ENCODE data around the gene PDGFB. TPM values are rescaled to one million over a fixed set of nuclear protein-coding genes. Genes with fewer than 3 reads are reported as not detected.

Gene PDGFB
- total and polyA plus RNA-seq, 5 donors from 2014 or later = 0.63 to 6.3 (median 4.3) TPM

DNA sequence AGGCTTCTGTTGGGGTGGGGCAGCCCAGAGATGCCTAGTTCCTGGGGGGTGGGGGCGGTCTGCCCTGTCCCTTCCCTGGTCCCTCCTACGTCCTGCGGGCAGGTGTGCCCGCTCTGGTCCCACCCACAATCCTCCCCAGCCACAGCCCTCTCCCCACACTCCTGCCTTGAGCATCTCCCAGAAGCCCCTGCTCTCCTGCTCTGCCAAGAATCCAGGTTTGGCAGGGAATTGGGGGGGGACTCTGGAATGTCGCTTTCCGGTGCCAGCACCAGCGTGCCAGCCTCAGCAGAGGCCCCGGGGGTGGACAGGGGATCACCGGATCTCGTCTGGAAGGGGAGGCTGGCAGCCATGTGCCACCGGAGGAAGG lies 11.4 kb upstream of the PDGFB start:
- no peak for DNase-seq
- Mint-ChIP-seq H3K4me1 (peaks cover 0 to 22% (median 2%) of the 10 kb centered on the region in 4 donors), H3K36me3 (peaks cover 4% of the 10 kb centered on the region), H3K27me3 (peaks cover 10% of the 10 kb centered on the region), H3K9me3 (peaks cover 0 to 6% (median 0%) of the 10 kb centered on the region in 7 donors), H3K4me3 (no peak overlapping the region), H3K27ac (no peak overlapping the region)
- H3K27ac ChIP-seq (ENCODE audit: insufficient read depth, low read length, poor library complexity, severe bottlenecking) = no peak overlapping the region
- H3K27me3 ChIP-seq (ENCODE audit: control insufficient read depth, insufficient read depth, low read length) = no peaks in the 10 kb centered on the region
- H3K9me3 ChIP-seq (ENCODE audit: control insufficient read depth in 2 of 2, low read length in 2 of 2) = no peaks in the 10 kb centered on the region
- no peak overlapping the region for H3K4me3 ChIP-seq (ENCODE audit: low read depth, low read length)
- H3K36me3 ChIP-seq (ENCODE audit: control insufficient read depth, insufficient read depth, low read length) = no peaks in the 10 kb centered on the region
- peaks cover 26% of the 10 kb centered on the region for H3K4me1 ChIP-seq (ENCODE audit: control insufficient read depth, insufficient read depth, low read length, poor library complexity, severe bottlenecking)
- ATAC-seq (ENCODE audit: low read depth in 2 of 2) = no peak

DNA sequence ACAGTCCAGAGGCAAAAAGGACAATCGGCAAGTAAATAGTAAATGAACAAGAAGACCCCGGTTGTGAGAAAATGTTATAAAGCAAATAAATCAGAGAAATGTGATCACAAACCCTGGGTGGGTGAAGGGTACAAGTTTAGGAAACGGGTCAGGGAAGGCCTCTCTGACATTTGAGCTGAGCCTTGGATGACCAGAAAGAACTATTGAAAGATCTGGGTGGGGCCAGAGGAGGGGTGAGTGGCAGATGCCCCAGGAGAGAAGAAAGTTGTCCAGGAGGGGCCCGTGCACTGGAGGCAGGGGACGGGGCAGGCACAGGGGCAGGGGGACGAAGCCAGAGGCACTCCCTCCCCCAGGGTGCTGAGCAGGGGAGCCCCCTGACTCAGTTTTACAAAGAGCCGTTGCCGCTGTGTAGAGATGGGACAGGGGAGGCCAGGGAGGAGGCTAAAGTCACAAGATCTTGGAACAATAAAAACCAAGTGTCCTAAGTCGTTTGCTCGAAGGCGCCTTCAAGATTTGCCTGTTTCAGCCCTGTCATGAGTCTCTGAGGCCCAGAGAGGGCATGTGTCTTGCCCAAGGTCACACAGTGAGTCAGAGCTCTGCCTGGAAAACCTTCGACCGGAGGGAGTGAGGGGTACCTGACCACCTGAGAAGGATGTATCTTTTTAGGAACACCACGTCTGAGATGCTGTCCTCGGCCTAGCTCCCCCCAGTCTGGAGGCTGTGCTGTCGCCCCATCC lies 10.8 kb upstream of the PDGFB start:
- Mint-ChIP-seq H3K4me1 (peaks cover 0 to 22% (median 2%) of the 10 kb centered on the region in 4 donors), H3K9me3 (peaks cover 0 to 2% (median 0%) of the 10 kb centered on the region in 7 donors), H3K27me3 (peaks cover 13% of the 10 kb centered on the region), H3K27ac (peak overlapping the region in 2 of 3 donors; percentile 38 to 53), H3K4me3 (no peak overlapping the region), H3K36me3 (no peaks in the 10 kb centered on the region)
- no peak overlapping the region for H3K4me3 ChIP-seq (ENCODE audit: low read depth, low read length)
- no peaks in the 10 kb centered on the region for H3K9me3 ChIP-seq (ENCODE audit: control insufficient read depth in 2 of 2, low read length in 2 of 2)
- peaks cover 26% of the 10 kb centered on the region for H3K4me1 ChIP-seq (ENCODE audit: control insufficient read depth, insufficient read depth, low read length, poor library complexity, severe bottlenecking)
- H3K27me3 ChIP-seq (ENCODE audit: control insufficient read depth, insufficient read depth, low read length) = no peaks in the 10 kb centered on the region
- no peak overlapping the region for H3K27ac ChIP-seq (ENCODE audit: insufficient read depth, low read length, poor library complexity, severe bottlenecking)
- no peak for DNase-seq
- no peak for ATAC-seq (ENCODE audit: low read depth in 2 of 2)
- H3K36me3 ChIP-seq (ENCODE audit: control insufficient read depth, insufficient read depth, low read length) = no peaks in the 10 kb centered on the region

DNA sequence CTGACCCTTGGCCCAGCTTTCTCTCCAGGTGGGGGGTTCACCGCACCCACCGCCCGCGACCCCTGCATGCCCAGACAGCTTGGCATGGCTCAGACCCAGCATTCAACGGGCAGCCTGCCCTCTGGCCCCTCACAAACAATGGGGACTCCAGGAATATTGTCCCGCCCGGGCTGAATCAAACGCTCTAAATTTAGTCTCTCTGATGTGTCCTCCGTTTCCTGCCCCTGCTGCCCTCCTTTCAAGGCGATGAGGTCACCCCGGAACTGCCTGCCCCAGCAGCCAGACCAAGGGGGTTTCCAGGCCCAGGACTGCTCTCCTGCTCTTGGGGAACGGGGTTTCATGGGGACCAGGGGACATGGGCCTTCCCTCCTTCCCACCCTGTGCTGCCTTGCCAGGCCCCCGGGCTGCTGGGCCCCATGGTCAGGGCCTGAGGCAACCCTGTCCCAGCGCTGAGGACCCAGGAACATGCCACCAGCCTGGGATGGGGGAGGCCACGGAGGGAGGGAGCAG lies 10.1 kb upstream of the PDGFB start:
- H3K4me1 Mint-ChIP-seq = peaks cover 0 to 22% (median 2%) of the 10 kb centered on the region in 4 donors
- peak overlapping the region in 2 of 4 donors; percentile 12 to 57 for H3K4me3 Mint-ChIP-seq
- H3K27ac Mint-ChIP-seq = peak overlapping the region in 2 of 3 donors; percentile 26 to 38
- peaks cover 0 to 2% (median 0%) of the 10 kb centered on the region in 7 donors for H3K9me3 Mint-ChIP-seq
- Histone ChIP-seq H3K4me3 (ENCODE audit: low read depth, low read length) (no peak overlapping the region), H3K36me3 (ENCODE audit: control insufficient read depth, insufficient read depth, low read length) (no peaks in the 10 kb centered on the region), H3K9me3 (ENCODE audit: control insufficient read depth in 2 of 2, low read length in 2 of 2) (no peaks in the 10 kb centered on the region), H3K4me1 (ENCODE audit: control insufficient read depth, insufficient read depth, low read length, poor library complexity, severe bottlenecking) (peaks cover 26% of the 10 kb centered on the region), H3K27me3 (ENCODE audit: control insufficient read depth, insufficient read depth, low read length) (no peaks in the 10 kb centered on the region), H3K27ac (ENCODE audit: insufficient read depth, low read length, poor library complexity, severe bottlenecking) (no peak overlapping the region)
- peak in 1 of 3 donors; percentile 48 for DNase-seq
- ATAC-seq (ENCODE audit: low read depth in 2 of 2) = peak; percentile 36 to 65
- no peaks in the 10 kb centered on the region for H3K36me3 Mint-ChIP-seq
- peaks cover 15% of the 10 kb centered on the region for H3K27me3 Mint-ChIP-seq

DNA sequence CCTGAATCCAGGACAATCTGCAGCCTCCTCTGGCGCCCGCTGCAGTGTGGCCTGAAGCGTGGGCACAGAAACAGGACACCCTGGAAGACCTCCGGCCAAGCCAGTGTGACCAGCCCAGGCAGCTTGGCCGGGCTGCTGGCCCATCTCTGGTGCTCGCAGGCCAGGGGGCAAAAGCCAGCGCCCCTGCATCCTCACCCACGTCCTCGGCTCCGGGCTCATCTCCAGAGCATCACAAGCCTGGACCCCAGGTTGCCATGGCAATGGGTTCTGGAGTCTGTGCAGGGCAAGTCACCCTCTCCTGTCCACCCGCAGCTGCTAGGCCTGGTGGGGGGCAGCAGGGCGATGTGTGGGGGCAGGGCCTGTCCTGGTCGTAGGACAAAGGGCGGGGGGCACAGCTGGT lies 9.3 kb upstream of the PDGFB start:
- Mint-ChIP-seq H3K27ac (peak overlapping the region in 1 of 3 donors; percentile 25), H3K27me3 (peaks cover 22% of the 10 kb centered on the region), H3K4me1 (peaks cover 0 to 22% (median 2%) of the 10 kb centered on the region in 4 donors), H3K4me3 (no peak overlapping the region), H3K9me3 (peaks cover 0 to 2% (median 0%) of the 10 kb centered on the region in 7 donors), H3K36me3 (no peaks in the 10 kb centered on the region)
- H3K27ac ChIP-seq (ENCODE audit: insufficient read depth, low read length, poor library complexity, severe bottlenecking) = no peak overlapping the region
- H3K36me3 ChIP-seq (ENCODE audit: control insufficient read depth, insufficient read depth, low read length) = no peaks in the 10 kb centered on the region
- DNase-seq = no peak
- H3K9me3 ChIP-seq (ENCODE audit: control insufficient read depth in 2 of 2, low read length in 2 of 2) = no peaks in the 10 kb centered on the region
- no peak overlapping the region for H3K4me3 ChIP-seq (ENCODE audit: low read depth, low read length)
- H3K27me3 ChIP-seq (ENCODE audit: control insufficient read depth, insufficient read depth, low read length) = no peaks in the 10 kb centered on the region
- no peak for ATAC-seq (ENCODE audit: low read depth in 2 of 2)
- H3K4me1 ChIP-seq (ENCODE audit: control insufficient read depth, insufficient read depth, low read length, poor library complexity, severe bottlenecking) = peaks cover 26% of the 10 kb centered on the region

DNA sequence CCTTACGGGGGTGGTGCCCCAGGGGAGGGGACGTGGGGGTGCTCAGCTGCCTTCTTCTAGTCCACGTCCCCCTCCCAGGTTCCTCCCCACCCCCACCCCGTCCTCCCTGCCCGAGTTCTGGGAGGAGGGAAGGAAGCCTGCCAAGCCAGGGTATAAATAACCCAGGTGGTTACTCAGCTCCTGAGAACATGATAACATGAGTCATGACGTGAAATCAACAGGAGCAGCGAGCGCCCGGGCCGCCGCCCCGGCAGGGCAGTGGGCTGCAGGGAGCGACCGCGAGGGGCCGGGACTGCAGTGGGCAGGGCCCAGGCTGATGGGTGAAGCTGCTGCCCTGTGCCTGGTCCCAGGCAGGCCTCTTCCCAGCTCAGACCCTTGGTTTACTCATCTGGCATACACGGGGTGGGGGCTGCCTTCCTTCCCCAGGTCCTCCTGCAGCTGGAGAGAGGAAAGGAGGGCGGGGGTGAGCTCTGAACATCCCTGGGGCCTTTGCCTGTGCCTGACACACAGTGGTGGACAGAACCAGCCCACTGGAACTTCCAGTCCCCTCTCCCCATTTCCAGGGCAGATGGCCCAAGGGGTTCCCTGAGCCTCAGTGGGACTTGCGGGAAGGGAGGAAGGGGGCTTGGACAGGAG lies 8.8 kb upstream of the PDGFB start:
- no peaks in the 10 kb centered on the region for H3K36me3 Mint-ChIP-seq
- Histone ChIP-seq H3K4me1 (ENCODE audit: control insufficient read depth, insufficient read depth, low read length, poor library complexity, severe bottlenecking) (peaks cover 26% of the 10 kb centered on the region), H3K27ac (ENCODE audit: insufficient read depth, low read length, poor library complexity, severe bottlenecking) (no peak overlapping the region), H3K4me3 (ENCODE audit: low read depth, low read length) (no peak overlapping the region), H3K9me3 (ENCODE audit: control insufficient read depth in 2 of 2, low read length in 2 of 2) (no peaks in the 10 kb centered on the region), H3K36me3 (ENCODE audit: control insufficient read depth, insufficient read depth, low read length) (no peaks in the 10 kb centered on the region), H3K27me3 (ENCODE audit: control insufficient read depth, insufficient read depth, low read length) (no peaks in the 10 kb centered on the region)
- DNase-seq (peak in 1 of 3 donors; percentile 44), ATAC-seq (ENCODE audit: low read depth in 2 of 2) (peak in 1 of 2 donors; percentile 59)
- peaks cover 22% of the 10 kb centered on the region for H3K27me3 Mint-ChIP-seq
- H3K27ac Mint-ChIP-seq = no peak overlapping the region
- H3K9me3 Mint-ChIP-seq = peaks cover 0 to 2% (median 0%) of the 10 kb centered on the region in 7 donors
- peaks cover 0 to 22% (median 2%) of the 10 kb centered on the region in 4 donors for H3K4me1 Mint-ChIP-seq
- no peak overlapping the region for H3K4me3 Mint-ChIP-seq

DNA sequence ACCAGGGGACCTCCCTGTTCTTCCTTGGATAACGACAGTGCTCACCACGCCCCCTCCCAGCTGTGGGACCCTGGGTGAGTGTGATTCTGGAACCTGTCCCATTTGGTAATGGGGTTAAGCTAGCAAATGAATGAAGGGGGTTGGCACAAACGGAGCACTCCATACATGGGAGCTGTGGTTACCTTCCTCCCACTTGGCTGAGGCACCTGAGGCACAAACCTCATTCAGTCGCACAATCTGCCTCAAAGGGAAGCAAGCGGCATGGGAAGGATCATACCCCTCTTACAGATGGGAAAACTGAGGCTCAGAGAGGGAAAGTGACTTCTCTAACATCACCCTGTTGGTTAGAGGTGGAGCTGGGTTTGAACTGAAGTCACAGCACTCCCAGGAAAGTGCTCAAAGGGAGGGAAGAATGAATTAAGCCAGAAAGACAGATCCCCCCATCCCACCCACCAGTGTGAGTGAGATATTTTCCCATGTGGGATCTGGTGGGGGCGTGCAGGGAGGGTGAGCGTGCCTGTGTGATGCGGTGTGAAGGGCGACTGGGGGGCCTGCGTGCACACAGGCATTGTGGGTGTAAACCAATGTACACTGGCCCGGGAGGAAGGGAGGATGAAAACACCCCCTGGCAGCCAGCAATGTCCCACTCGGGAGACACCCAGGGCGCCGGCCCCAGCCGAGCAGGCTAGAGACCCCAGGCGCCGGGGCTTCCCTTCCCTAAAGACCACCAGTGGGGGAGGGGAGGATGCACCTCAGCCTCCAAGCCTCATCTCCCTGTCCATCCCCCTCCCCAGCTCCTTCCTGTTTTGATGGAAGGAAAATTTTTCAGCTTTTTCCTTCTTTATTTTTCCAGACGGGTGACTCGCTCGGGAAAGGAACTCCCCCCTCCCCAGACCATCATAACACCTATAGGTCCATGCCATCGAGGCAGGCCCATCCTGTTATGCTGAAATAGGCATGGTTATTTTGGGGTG lies 8.0 kb upstream of the PDGFB start:
- ATAC-seq (ENCODE audit: low read depth in 2 of 2) = no peak

More for the DNA sequence above, 8.0 kb upstream of the PDGFB start:
- no peak overlapping the region for H3K27ac ChIP-seq (ENCODE audit: insufficient read depth, low read length, poor library complexity, severe bottlenecking)
- no peak for DNase-seq
- H3K36me3 ChIP-seq (ENCODE audit: control insufficient read depth, insufficient read depth, low read length) = no peaks in the 10 kb centered on the region
- Mint-ChIP-seq H3K36me3 (no peaks in the 10 kb centered on the region), H3K4me1 (peaks cover 0 to 22% (median 2%) of the 10 kb centered on the region in 4 donors), H3K9me3 (peaks cover 0 to 2% (median 0%) of the 10 kb centered on the region in 7 donors), H3K4me3 (peak overlapping the region in 1 of 4 donors; percentile 21), H3K27ac (peak overlapping the region in 2 of 3 donors; percentile 72 to 79), H3K27me3 (peaks cover 28% of the 10 kb centered on the region)
- no peaks in the 10 kb centered on the region for H3K9me3 ChIP-seq (ENCODE audit: control insufficient read depth in 2 of 2, low read length in 2 of 2)
- H3K27me3 ChIP-seq (ENCODE audit: control insufficient read depth, insufficient read depth, low read length) = no peaks in the 10 kb centered on the region
- peaks cover 26% of the 10 kb centered on the region for H3K4me1 ChIP-seq (ENCODE audit: control insufficient read depth, insufficient read depth, low read length, poor library complexity, severe bottlenecking)
- H3K4me3 ChIP-seq (ENCODE audit: low read depth, low read length) = no peak overlapping the region

Data from CD4-positive, CD25-positive, alpha-beta regulatory T cell (primary cell).